Measurements from ENCODE around the gene PIK3IP1. TPM values are rescaled to one million over a fixed set of nuclear protein-coding genes. Genes with fewer than 3 reads are reported as not detected.

Gene PIK3IP1
- total RNA-seq, 1 experiment from 2014 or later, result 0.87 TPM

- Histone ChIP-seq H2BK120ac (ENCODE audit: low read depth, low read length, poor library complexity, severe bottlenecking) (no peak overlapping the region), H3K9ac (ENCODE audit: extremely low read depth, insufficient read length, low read length) (no peak overlapping the region), H2BK12ac (ENCODE audit: insufficient read length, low read depth, low read length) (no peak overlapping the region), H2BK20ac (ENCODE audit: low read depth, low read length, poor library complexity, severe bottlenecking) (no peak overlapping the region), H3K4me1 (ENCODE audit: insufficient read depth, low read length) (no peaks in the 10 kb centered on the region), H4K8ac (replicated peaks; ENCODE audit: insufficient read length, low read depth, low read length) (no peak overlapping the region), H4K5ac (ENCODE audit: insufficient read length, low read depth, low read length) (no peak overlapping the region), H4K91ac (ENCODE audit: insufficient read length, low read depth, low read length) (no peak overlapping the region), H3K27me3 (ENCODE audit: insufficient read depth, low read length) (no peaks in the 10 kb centered on the region), H2BK5ac (ENCODE audit: insufficient read length, low read length) (no peak overlapping the region), H3K23me2 (ENCODE audit: insufficient read length, low read depth, low read length, poor library complexity, severe bottlenecking) (no peaks in the 10 kb centered on the region), H3K4ac (ENCODE audit: low read depth, low read length) (no peak overlapping the region), H3K9me3 (ENCODE audit: control insufficient read depth, low read depth, low read length) (no peaks in the 10 kb centered on the region), H3K79me2 (ENCODE audit: insufficient read depth, low read length) (no peaks in the 10 kb centered on the region), H2AFZ (ENCODE audit: low read length) (no peak overlapping the region), H3K79me1 (ENCODE audit: insufficient read depth, low read depth, low read length, poor library complexity, severe bottlenecking) (peaks cover 3% of the 10 kb centered on the region), H3K4me2 (ENCODE audit: insufficient read depth, insufficient read length, low read length) (no peak overlapping the region), H3K56ac (ENCODE audit: insufficient read length, low read depth, low read length) (no peak overlapping the region), H3K18ac (ENCODE audit: insufficient read length, low read depth, low read length) (no peak overlapping the region), H2BK15ac (ENCODE audit: low read depth, low read length) (no peak overlapping the region), H3K27ac (ENCODE audit: insufficient read length, low read depth, low read length) (no peak overlapping the region), H3K14ac (ENCODE audit: insufficient read depth, low read length) (no peak overlapping the region), H4K20me1 (ENCODE audit: control insufficient read depth, insufficient read depth, insufficient read length) (no peaks in the 10 kb centered on the region), H2AK5ac (ENCODE audit: insufficient read length, low read length) (no peak overlapping the region), H3K23ac (ENCODE audit: insufficient read length, low read depth, low read length) (no peak overlapping the region), H3T11ph (ENCODE audit: low read length) (no peak overlapping the region)
- no peak overlapping the region for H3K4me3 Mint-ChIP-seq
- H3K4me1 Mint-ChIP-seq, result peaks cover 14 to 16% of the 10 kb centered on the region in 2 experiments
- no peak for TF ChIP-seq CTCF (conservative IDR thresholded peaks at IDR 0.05)
- peaks cover 43 to 93% (median 82%) of the 10 kb centered on the region in 3 experiments; a peak in 6 of 7 replicates for H3K36me3 Mint-ChIP-seq (ENCODE audit: insufficient read depth in 1 of 3, low read depth in 3 of 3)
- no peaks in the 10 kb centered on the region for H3K27me3 Mint-ChIP-seq (ENCODE audit: low read depth)
- WGBS (ENCODE audit: extremely low coverage, insufficient read length, low lambda C conversion rate), result no CpG with 5 or more reads among the region's 13 CpGs
- peak overlapping the region in 2 of 3 experiments; percentile 71 to 85; a peak in 2 of 7 replicates for H3K27ac Mint-ChIP-seq
- H3K9me3 Mint-ChIP-seq, result no peaks in the 10 kb centered on the region
- no peak for DNase-seq
Measured at GRCh38 chr22:31328544-31328960, 36.3 kb upstream of the PIK3IP1 start.
